ENCODE measurements around the gene WNK3. TPM values are rescaled to one million over a fixed set of nuclear protein-coding genes. Genes with fewer than 3 reads are reported as not detected.

WNK3 gene
- total and polyA plus RNA-seq, 10 of the 15 experiments (the other 5 are each of a cell fraction or from before 2014, with no cell fraction given) = 0.02 to 0.15 (median 0.03) TPM; not detected in 1

DNA sequence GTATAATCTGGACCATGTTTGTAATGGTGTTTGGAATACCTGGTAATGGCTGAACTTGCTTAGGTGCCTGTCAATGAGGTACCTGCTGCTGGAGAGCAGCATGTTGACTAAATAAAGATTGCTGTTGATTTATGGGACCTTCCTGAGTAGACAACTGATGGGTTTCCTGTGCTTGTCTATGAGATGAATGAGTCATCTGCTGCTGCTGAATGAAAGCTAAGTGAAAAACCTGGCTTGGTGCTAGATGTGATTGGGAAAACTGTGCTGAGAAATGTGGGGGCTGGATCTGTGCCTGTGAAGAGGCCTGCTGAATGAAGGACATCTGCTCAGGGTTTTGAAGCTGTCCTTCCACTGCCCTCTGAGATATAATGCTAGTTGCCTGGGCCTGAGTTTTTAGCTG, 69.6 kb downstream of the WNK3 start:
- ChIA-PET SMC1A (ENCODE audit: uncharacterized antibody, unreplicated experiment) (no interaction called here), POLR2A (no interaction called here), RAD21 (ENCODE audit: unreplicated experiment) (no interaction called here), CTCF (no interaction called here)
- in situ Hi-C loops (cut with MboI) (no loop called here), intact Hi-C loops (cut with micrococcal nuclease; ENCODE audit: unreplicated experiment) (no loop called here)
- no peak overlapping the region for H2AFZ ChIP-seq (ENCODE audit: control insufficient read depth, low read depth, low read length)
- H3K27ac ChIP-seq (ENCODE audit: control insufficient read depth, insufficient read depth) = no peak overlapping the region
- no peak overlapping the region for H3K4me2 ChIP-seq (ENCODE audit: control insufficient read depth, insufficient read depth)
- no peak overlapping the region for H3K9ac ChIP-seq (ENCODE audit: control insufficient read depth, insufficient read depth, low read length)
- BruUV-seq (replicated peaks) = no TSS peak
- FAIRE-seq (no peak), DNase-seq (ENCODE audit: low read depth, low spot score) (no peak), ATAC-seq (no peak)
- H4K20me1 ChIP-seq (ENCODE audit: control insufficient read depth, insufficient read depth) = 0 out of 2 replicates have a peak, but pooled peaks cover 2% of the 10 kb centered on the region
- no peaks in the 10 kb centered on the region for H3K4me1 ChIP-seq (ENCODE audit: control insufficient read depth, insufficient read depth, low read length)
- H3K4me3 ChIP-seq = no peak overlapping the region
- no peaks in the 10 kb centered on the region for H3K79me2 ChIP-seq (ENCODE audit: control insufficient read depth, insufficient read depth, low read length)
- TF ChIP-seq HCFC1 (IDR thresholded peaks at IDR 0.05; ENCODE audit: low read length) (no peak), RFX5 (IDR thresholded peaks at IDR 0.05; ENCODE audit: low read depth, low read length) (no peak), KLF5 (IDR thresholded peaks at IDR 0.05; ENCODE audit: partially characterized antibody) (no peak), BMI1 (IDR thresholded peaks at IDR 0.05; ENCODE audit: borderline replicate concordance) (no peak), DPF2 (IDR thresholded peaks at IDR 0.05) (no peak), SREBF1 (IDR thresholded peaks at IDR 0.05; ENCODE audit: low read length) (no peak), CEBPZ (IDR thresholded peaks at IDR 0.05; ENCODE audit: low read depth, low read length) (no peak), ZZZ3 (IDR thresholded peaks at IDR 0.05; ENCODE audit: control insufficient read depth, insufficient read length, low read depth) (no peak), FOXM1 (IDR thresholded peaks at IDR 0.05; ENCODE audit: low read depth, low read length) (no peak)
- TF ChIP-seq, protein P1, sequence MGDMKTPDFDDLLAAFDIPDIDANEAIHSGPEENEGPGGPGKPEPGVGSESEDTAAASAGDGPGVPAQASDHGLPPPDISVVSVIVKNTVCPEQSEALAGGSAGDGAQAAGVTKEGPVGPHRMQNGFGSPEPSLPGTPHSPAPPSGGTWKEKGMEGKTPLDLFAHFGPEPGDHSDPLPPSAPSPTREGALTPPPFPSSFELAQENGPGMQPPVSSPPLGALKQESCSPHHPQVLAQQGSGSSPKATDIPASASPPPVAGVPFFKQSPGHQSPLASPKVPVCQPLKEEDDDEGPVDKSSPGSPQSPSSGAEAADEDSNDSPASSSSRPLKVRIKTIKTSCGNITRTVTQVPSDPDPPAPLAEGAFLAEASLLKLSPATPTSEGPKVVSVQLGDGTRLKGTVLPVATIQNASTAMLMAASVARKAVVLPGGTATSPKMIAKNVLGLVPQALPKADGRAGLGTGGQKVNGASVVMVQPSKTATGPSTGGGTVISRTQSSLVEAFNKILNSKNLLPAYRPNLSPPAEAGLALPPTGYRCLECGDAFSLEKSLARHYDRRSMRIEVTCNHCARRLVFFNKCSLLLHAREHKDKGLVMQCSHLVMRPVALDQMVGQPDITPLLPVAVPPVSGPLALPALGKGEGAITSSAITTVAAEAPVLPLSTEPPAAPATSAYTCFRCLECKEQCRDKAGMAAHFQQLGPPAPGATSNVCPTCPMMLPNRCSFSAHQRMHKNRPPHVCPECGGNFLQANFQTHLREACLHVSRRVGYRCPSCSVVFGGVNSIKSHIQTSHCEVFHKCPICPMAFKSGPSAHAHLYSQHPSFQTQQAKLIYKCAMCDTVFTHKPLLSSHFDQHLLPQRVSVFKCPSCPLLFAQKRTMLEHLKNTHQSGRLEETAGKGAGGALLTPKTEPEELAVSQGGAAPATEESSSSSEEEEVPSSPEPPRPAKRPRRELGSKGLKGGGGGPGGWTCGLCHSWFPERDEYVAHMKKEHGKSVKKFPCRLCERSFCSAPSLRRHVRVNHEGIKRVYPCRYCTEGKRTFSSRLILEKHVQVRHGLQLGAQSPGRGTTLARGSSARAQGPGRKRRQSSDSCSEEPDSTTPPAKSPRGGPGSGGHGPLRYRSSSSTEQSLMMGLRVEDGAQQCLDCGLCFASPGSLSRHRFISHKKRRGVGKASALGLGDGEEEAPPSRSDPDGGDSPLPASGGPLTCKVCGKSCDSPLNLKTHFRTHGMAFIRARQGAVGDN (IDR thresholded peaks at IDR 0.05) = no peak
- TF ChIP-seq, protein P2, sequence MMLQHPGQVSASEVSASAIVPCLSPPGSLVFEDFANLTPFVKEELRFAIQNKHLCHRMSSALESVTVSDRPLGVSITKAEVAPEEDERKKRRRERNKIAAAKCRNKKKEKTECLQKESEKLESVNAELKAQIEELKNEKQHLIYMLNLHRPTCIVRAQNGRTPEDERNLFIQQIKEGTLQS (IDR thresholded peaks at IDR 0.05; ENCODE audit: borderline replicate concordance, extremely low read depth, low read depth, low read length) = no peak
- TF ChIP-seq, protein P3, sequence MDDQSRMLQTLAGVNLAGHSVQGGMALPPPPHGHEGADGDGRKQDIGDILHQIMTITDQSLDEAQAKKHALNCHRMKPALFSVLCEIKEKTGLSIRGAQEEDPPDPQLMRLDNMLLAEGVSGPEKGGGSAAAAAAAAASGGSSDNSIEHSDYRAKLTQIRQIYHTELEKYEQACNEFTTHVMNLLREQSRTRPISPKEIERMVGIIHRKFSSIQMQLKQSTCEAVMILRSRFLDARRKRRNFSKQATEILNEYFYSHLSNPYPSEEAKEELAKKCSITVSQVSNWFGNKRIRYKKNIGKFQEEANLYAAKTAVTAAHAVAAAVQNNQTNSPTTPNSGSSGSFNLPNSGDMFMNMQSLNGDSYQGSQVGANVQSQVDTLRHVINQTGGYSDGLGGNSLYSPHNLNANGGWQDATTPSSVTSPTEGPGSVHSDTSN (IDR thresholded peaks at IDR 0.05; ENCODE audit: insufficient replicate concordance, low read depth, low read length) = no peak
- H3K36me3 ChIP-seq (ENCODE audit: control insufficient read depth in 2 of 2, insufficient read depth in 2 of 2, low read length in 1 of 2) = no peaks in the 10 kb centered on the region
- no peaks in the 10 kb centered on the region for H3K9me3 ChIP-seq (replicated peaks; ENCODE audit: control insufficient read depth, insufficient read depth, low read length)
- peaks cover 0 to 3% of the 10 kb centered on the region in 2 experiments; a peak in 1 of 4 replicates for H3K27me3 ChIP-seq (replicated peaks in 1 of 2; ENCODE audit: control insufficient read depth in 2 of 2, insufficient read depth in 2 of 2, low read length in 1 of 2)

Data from GM12878 (cell line).